Astrocyte (in vitro differentiated cells and primary cell): ENCODE measurements around the gene AAMP.

Source experiments
- EZH2 ChIP-seq: IDR thresholded peaks from 2 replicates; pipeline ENCODE4 v1.6.1; 2012; ENCODE audit warnings: mild to moderate bottlenecking, low read length, inconsistent platforms; ENCODE audit not compliant: insufficient read depth
- TF ChIP-seq, protein P1 (sequence below): IDR thresholded peaks from 2 replicates; pipeline ENCODE4 v1.5.1; 2011; ENCODE audit warnings: low read depth, mild to moderate bottlenecking, inconsistent platforms, low read length, moderate library complexity; ENCODE audit not compliant: insufficient read depth

GRCh38 chr2:218238887-218239286 lies 31.1 kb downstream of the AAMP start:
- TF ChIP-seq, protein P1, sequence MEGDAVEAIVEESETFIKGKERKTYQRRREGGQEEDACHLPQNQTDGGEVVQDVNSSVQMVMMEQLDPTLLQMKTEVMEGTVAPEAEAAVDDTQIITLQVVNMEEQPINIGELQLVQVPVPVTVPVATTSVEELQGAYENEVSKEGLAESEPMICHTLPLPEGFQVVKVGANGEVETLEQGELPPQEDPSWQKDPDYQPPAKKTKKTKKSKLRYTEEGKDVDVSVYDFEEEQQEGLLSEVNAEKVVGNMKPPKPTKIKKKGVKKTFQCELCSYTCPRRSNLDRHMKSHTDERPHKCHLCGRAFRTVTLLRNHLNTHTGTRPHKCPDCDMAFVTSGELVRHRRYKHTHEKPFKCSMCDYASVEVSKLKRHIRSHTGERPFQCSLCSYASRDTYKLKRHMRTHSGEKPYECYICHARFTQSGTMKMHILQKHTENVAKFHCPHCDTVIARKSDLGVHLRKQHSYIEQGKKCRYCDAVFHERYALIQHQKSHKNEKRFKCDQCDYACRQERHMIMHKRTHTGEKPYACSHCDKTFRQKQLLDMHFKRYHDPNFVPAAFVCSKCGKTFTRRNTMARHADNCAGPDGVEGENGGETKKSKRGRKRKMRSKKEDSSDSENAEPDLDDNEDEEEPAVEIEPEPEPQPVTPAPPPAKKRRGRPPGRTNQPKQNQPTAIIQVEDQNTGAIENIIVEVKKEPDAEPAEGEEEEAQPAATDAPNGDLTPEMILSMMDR: no peak
- TF ChIP-seq EZH2: no peak
